ENCODE results near the gene GNL2.
"Not testable (repeated sequence)": the region's sequence is repeated elsewhere in the genome, so short reads cannot be mapped to it uniquely, and the experiment has no call there.

GNL2 gene

DNA sequence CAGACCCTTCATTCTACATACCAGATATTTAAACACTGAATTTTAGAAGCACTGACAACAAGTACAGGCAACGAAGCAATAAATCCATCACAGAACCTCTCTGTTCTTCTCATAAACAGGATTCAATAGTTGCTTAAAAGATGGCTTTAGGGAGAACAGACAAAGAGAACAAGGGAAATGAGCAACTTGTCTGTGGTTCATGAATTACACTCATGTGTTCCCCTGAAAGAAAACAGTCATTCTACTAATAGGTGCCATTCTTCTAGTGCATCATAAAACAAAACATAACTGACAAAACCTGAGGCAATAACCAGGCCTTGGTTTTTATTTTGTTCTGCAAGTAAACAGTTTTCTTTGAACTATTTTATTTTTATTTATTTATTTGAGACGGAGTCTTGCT is 6.8 kb downstream of the GNL2 start:
- Histone ChIP-seq H3K4me3 (IDR thresholded peaks at IDR 0.05; ENCODE audit: insufficient read depth, low read depth, low read length) (no peak overlapping the region), H3K79me2 (ENCODE audit: insufficient read depth, low read depth) (peaks cover 25% of the 10 kb centered on the region), H3K9ac (no peak overlapping the region), H3K4me1 (ENCODE audit: low read depth, poor library complexity, severe bottlenecking) (peaks cover 13% of the 10 kb centered on the region), H3K27me3 (ENCODE audit: insufficient read depth, low read depth) (no peaks in the 10 kb centered on the region), H3K36me3 (ENCODE audit: insufficient read depth) (peaks cover 12% of the 10 kb centered on the region), H3K27ac (no peak overlapping the region), H2AFZ (ENCODE audit: low read depth) (no peak overlapping the region), H4K20me1 (ENCODE audit: insufficient read depth) (peaks cover 6% of the 10 kb centered on the region; the same call in 1 of the 2 replicates), H3K4me2 (no peak overlapping the region)
- TF ChIP-seq, protein P1, sequence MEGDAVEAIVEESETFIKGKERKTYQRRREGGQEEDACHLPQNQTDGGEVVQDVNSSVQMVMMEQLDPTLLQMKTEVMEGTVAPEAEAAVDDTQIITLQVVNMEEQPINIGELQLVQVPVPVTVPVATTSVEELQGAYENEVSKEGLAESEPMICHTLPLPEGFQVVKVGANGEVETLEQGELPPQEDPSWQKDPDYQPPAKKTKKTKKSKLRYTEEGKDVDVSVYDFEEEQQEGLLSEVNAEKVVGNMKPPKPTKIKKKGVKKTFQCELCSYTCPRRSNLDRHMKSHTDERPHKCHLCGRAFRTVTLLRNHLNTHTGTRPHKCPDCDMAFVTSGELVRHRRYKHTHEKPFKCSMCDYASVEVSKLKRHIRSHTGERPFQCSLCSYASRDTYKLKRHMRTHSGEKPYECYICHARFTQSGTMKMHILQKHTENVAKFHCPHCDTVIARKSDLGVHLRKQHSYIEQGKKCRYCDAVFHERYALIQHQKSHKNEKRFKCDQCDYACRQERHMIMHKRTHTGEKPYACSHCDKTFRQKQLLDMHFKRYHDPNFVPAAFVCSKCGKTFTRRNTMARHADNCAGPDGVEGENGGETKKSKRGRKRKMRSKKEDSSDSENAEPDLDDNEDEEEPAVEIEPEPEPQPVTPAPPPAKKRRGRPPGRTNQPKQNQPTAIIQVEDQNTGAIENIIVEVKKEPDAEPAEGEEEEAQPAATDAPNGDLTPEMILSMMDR (conservative IDR thresholded peaks at IDR 0.05; ENCODE audit: low read depth, low read length), result no peak

- not testable (repeated sequence) for H3K9ac ChIP-seq; H3K4me2 ChIP-seq; H3K79me2 ChIP-seq (ENCODE audit: insufficient read depth, low read depth); H2AFZ ChIP-seq (ENCODE audit: low read depth); H3K4me3 ChIP-seq (IDR thresholded peaks at IDR 0.05; ENCODE audit: insufficient read depth, low read depth, low read length); H3K27me3 ChIP-seq (ENCODE audit: insufficient read depth, low read depth); H4K20me1 ChIP-seq (ENCODE audit: insufficient read depth); H3K27ac ChIP-seq; H3K4me1 ChIP-seq (ENCODE audit: low read depth, poor library complexity, severe bottlenecking)
- H3K36me3 ChIP-seq (ENCODE audit: insufficient read depth), result peaks cover 15% of the 10 kb centered on the region
These were observed 11.2 kb downstream of the GNL2 start for GRCh38 chr1:37584544-37584943.

GRCh38 chr1:37575692-37576091 is 20.0 kb downstream of the GNL2 start:
- Histone ChIP-seq H3K9ac (no peak overlapping the region), H3K36me3 (ENCODE audit: insufficient read depth) (peaks cover 28% of the 10 kb centered on the region; the same call in 1 of the 2 replicates)

DNA sequence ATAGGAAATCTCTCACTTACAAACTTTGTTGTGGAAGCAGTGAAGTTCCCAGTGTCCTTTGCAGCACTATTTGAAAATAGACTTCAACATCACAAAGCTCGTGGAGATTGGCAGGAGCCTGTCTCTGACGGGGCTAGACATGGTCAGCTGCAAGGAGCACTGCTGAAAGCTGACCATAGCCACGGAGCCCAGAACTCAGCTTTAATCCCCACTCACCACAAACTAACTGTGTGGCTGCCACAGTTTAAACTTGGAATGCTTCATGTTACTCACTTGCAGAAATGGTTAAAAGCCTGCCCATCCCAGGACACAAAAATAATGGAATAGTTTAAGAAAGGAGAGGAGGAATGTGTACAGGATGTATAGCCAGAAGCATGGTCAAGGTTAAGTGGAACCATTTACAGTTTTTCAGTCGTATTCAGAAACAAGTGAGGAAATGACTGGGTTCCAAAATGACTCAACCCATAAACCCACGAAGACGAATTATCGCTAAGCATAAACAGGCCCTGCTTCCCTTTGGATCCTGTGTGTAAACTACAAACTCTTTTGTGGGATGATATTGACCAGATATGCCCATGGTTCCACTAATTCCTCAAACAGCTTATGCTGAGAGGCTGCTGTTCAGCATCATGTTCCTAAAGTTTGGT is 20.8 kb downstream of the GNL2 start:
- Histone ChIP-seq H3K4me3 (IDR thresholded peaks at IDR 0.05; ENCODE audit: insufficient read depth, low read depth, low read length) (no peak overlapping the region), H3K36me3 (ENCODE audit: insufficient read depth) (peaks cover 28% of the 10 kb centered on the region; the same call in 1 of the 2 replicates), H3K79me2 (ENCODE audit: insufficient read depth, low read depth) (no peaks in the 10 kb centered on the region), H4K20me1 (ENCODE audit: insufficient read depth) (no peaks in the 10 kb centered on the region), H3K27me3 (ENCODE audit: insufficient read depth, low read depth) (no peaks in the 10 kb centered on the region; the same call in 1 of the 2 replicates), H3K27ac (no peak overlapping the region), H3K4me1 (ENCODE audit: low read depth, poor library complexity, severe bottlenecking) (peaks cover 38% of the 10 kb centered on the region), H3K4me2 (no peak overlapping the region), H2AFZ (ENCODE audit: low read depth) (no peak overlapping the region), H3K9ac (no peak overlapping the region)
- TF ChIP-seq, protein P1 (conservative IDR thresholded peaks at IDR 0.05; ENCODE audit: low read depth, low read length), result no peak

More at GRCh38 chr1:37575692-37576091, 20.0 kb downstream of the GNL2 start:
- TF ChIP-seq, protein P1 (conservative IDR thresholded peaks at IDR 0.05; ENCODE audit: low read depth, low read length), result no peak
- peaks cover 31% of the 10 kb centered on the region for H3K4me1 ChIP-seq (ENCODE audit: low read depth, poor library complexity, severe bottlenecking)
- H3K79me2 ChIP-seq (ENCODE audit: insufficient read depth, low read depth), result no peaks in the 10 kb centered on the region
- H3K27ac ChIP-seq, result no peak overlapping the region
- H3K4me2 ChIP-seq, result no peak overlapping the region
- no peak overlapping the region for H3K4me3 ChIP-seq (IDR thresholded peaks at IDR 0.05; ENCODE audit: insufficient read depth, low read depth, low read length)
- H3K27me3 ChIP-seq (ENCODE audit: insufficient read depth, low read depth), result no peaks in the 10 kb centered on the region; the same call in 1 of the 2 replicates
- H4K20me1 ChIP-seq (ENCODE audit: insufficient read depth), result 0 out of 2 replicates have a peak, but pooled peaks cover 4% of the 10 kb centered on the region
- no peak overlapping the region for H2AFZ ChIP-seq (ENCODE audit: low read depth)
